ENCODE results near the gene DENND4C. TPM values are rescaled to one million over a fixed set of nuclear protein-coding genes. Genes with fewer than 3 reads are reported as not detected.

DENND4C gene
- total and polyA plus RNA-seq, 7 donors = 11.3 to 109 (median 75.6) TPM

GRCh38 chr9:19376931-19377330 lies 146.4 kb downstream of the DENND4C start:
- H3K27me3 ChIP-seq = no peaks in the 10 kb centered on the region
- DNase-seq = no peak
- H3K4me1 ChIP-seq = peaks cover 3 to 30% (median 19%) of the 10 kb centered on the region in 4 donors
- no peak overlapping the region for H3K27ac ChIP-seq
- 47 to 69% methylated on average over 2 of the region's 2 CpGs for WGBS, 2 donors
- intact Hi-C loops (cut with DNase I) = loop anchor here (10.0 kb wide), 1 partner anchor 252 kb away; the partner anchor contains the start of gene PLIN2
- no peaks in the 10 kb centered on the region for H3K9me3 ChIP-seq
- H3K4me3 ChIP-seq = no peak overlapping the region
- H3K36me3 ChIP-seq = peaks cover 25 to 66% (median 33%) of the 10 kb centered on the region in 4 donors
- no peak for TF ChIP-seq CTCF (IDR thresholded peaks at IDR 0.05)
- no peak for TF ChIP-seq POLR2AphosphoS5 (IDR thresholded peaks at IDR 0.05)
- no peak for TF ChIP-seq POLR2A (IDR thresholded peaks at IDR 0.05)
- no peak for TF ChIP-seq EP300 (IDR thresholded peaks at IDR 0.05)

GRCh38 chr9:19378164-19378563 lies 147.7 kb downstream of the DENND4C start:
- Histone ChIP-seq H3K4me1 (peaks cover 3 to 30% (median 19%) of the 10 kb centered on the region in 4 donors), H3K4me3 (no peak overlapping the region), H3K27ac (peak overlapping the region in 3 of 4 donors; percentile 89 to 93 (median 90)), H3K36me3 (peaks cover 25 to 53% (median 29%) of the 10 kb centered on the region in 4 donors), H3K9me3 (no peaks in the 10 kb centered on the region), H3K27me3 (no peaks in the 10 kb centered on the region)
- 41 to 75% methylated on average over 4 of the region's 4 CpGs for WGBS, 2 donors
- intact Hi-C loops (cut with DNase I) = loop anchor here (10.0 kb wide), 1 partner anchor 253 kb away; the partner anchor contains the start of gene PLIN2
- TF ChIP-seq POLR2AphosphoS5 (IDR thresholded peaks at IDR 0.05) = no peak
- TF ChIP-seq CTCF (IDR thresholded peaks at IDR 0.05) = no peak
- TF ChIP-seq EP300 (IDR thresholded peaks at IDR 0.05) = no peak
- no peak for DNase-seq

- Histone ChIP-seq H3K9me3 (no peaks in the 10 kb centered on the region), H3K4me1 (peaks cover 3 to 30% (median 19%) of the 10 kb centered on the region in 4 donors), H3K27ac (peak overlapping the region in 3 of 4 donors; percentile 89 to 93 (median 90)), H3K27me3 (no peaks in the 10 kb centered on the region), H3K36me3 (peaks cover 25 to 48% (median 29%) of the 10 kb centered on the region in 4 donors), H3K4me3 (peak overlapping the region in 3 of 4 donors; percentile 63 to 67 (median 64))
- intact Hi-C loops (cut with DNase I) = loop anchor here (10.0 kb wide), 1 partner anchor 254 kb away; the partner anchor contains the start of gene PLIN2
- WGBS, 2 donors = 12 to 41% methylated on average over 7 of the region's 7 CpGs
- no peak for DNase-seq
- TF ChIP-seq EP300 (IDR thresholded peaks at IDR 0.05) (no peak), POLR2AphosphoS5 (IDR thresholded peaks at IDR 0.05) (no peak), POLR2A (IDR thresholded peaks at IDR 0.05) (no peak), CTCF (IDR thresholded peaks at IDR 0.05) (no peak)
Observed at GRCh38 chr9:19378647-19379046, 148.2 kb downstream of the DENND4C start.

GRCh38 chr9:19379283-19379682 lies 148.8 kb downstream of the DENND4C start:
- no peaks in the 10 kb centered on the region for H3K9me3 ChIP-seq
- no peak for DNase-seq
- no peaks in the 10 kb centered on the region for H3K27me3 ChIP-seq
- intact Hi-C loops (cut with DNase I) = loop anchor here (10.0 kb wide), 1 partner anchor 254 kb away; the partner anchor contains the start of gene PLIN2
- H3K36me3 ChIP-seq = peaks cover 23 to 44% (median 29%) of the 10 kb centered on the region in 4 donors
- H3K4me3 ChIP-seq = peak overlapping the region; percentile 40 to 67 (median 64)
- peaks cover 3 to 30% (median 19%) of the 10 kb centered on the region in 4 donors for H3K4me1 ChIP-seq
- WGBS, 2 donors = 1 to 5% methylated on average over 12 of the region's 12 CpGs
- no peak for TF ChIP-seq EP300 (IDR thresholded peaks at IDR 0.05)
- TF ChIP-seq POLR2AphosphoS5 (IDR thresholded peaks at IDR 0.05) = no peak
- no peak for TF ChIP-seq CTCF (IDR thresholded peaks at IDR 0.05)
- TF ChIP-seq POLR2A (IDR thresholded peaks at IDR 0.05) = no peak
- H3K27ac ChIP-seq = peak overlapping the region; percentile 87 to 93 (median 90)

Data from sigmoid colon (tissue), 7 donors.